NCI-H748 treated with DMSO at 0.1 percent for 48 hours (cell line): ENCODE results near the gene C16orf46.
A peak's percentile ranks its signal among the peaks of the same experiment; 100 is the strongest.
"Not testable (repeated sequence)": the region's sequence is repeated elsewhere in the genome, so short reads cannot be mapped to it uniquely, and the experiment has no call there.

ENCODE experiments used
- DNase-seq: peaks from one replicate; lab custom pipeline; 2025; lab: John Stamatoyannopoulos, UW

Gene C16orf46, protein sequence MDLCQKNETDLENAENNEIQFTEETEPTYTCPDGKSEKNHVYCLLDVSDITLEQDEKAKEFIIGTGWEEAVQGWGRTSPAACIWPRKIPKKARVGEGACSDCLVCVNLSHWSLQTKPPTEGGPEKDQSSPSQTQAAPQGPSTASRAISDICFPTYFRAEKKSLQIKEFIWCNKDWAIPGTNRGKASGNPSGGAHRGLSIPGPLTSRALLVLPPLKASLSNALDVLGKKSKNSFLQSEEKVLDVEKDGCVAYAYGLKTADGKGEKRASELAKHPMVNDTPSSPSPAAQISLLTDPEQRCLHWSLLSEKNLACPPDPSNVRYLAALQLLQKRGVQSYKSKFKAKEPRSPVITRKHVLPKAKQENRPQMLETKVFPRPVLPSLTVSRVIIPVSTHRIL

DNA sequence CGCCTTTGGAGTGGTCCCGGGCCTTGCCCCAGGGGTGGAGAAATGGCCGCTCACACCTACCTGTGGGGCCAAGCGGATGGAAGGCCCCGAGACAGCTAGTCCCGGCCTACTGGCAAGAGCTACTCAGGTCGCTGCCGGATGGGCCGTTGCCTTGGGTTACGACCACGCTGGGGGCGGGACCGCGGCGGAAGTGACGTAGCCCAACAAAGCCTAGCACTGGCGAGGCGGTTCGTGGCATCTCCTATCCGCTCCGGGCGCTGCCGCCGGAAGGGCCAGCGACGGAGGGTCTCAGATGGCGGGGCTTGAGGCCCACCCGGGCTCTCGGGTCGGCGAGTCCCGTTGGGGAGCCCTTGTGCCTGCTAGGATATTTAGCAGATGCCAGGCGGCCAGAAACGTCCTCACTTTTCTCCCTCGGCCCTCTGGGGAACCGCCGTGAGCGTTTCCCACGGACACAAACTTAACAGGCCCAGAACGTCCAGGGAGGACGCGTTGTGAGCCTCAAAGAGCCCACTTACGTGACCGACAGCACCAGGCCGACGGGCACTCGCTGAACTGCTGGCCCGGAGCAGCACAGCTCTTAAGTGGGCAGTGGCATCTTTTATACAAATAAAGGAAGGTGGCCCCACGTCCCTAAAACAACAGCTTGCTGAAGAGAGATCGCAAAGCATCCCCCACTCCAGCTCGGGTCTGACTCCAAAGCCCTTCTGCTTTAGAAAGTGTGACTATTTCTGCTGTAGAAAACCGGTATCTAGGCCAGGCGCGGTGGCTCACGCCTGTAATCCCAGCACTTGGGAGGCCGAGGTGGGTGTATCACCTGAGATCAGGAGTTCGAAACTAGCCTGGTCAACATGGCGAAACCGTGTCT is at the start of gene C16orf46:
TSS of gene C16orf46 (minus strand) at position 163 of the 865 bp plus-strand sequence. CDS start 13,283 bp downstream, outside the sequence.
- DNase-seq = peak; percentile 66

DNA sequence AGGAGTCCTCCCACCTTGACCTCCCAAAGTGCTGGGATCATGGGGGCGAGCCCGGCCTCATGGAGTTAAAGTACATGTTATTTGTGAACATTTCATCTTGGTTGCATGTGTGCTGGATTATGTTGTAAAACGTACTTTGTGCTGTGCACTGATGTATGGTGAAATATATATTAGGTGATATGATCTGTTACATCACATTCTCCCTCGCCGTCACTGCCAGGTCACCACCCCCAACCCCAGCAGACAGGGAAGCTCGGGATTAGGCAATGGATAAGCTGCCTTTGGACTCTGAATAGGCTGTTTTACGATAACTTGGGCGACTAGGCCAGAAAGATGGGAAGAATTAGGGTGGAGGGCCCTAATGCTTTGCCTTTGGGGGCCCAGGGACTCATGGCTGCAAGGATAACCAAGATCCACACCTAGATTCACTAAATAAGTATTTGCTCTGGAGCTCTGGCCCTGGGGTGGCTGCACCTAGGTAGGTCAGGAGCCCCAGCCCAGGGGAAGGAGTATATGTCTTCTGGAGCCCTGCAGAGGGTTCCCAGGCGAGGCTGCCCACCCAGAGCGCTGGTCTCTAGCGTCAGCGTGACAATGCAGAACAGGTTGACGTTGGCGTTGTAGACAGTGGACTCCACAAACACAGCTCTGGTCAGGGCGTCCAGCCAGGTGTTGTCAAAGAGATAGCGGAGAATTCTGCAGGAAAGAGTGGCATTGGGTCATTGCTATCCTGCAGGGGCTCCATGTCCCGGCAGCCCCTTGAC is 46.2 kb upstream of the C16orf46 start:
- DNase-seq = no peak

DNA sequence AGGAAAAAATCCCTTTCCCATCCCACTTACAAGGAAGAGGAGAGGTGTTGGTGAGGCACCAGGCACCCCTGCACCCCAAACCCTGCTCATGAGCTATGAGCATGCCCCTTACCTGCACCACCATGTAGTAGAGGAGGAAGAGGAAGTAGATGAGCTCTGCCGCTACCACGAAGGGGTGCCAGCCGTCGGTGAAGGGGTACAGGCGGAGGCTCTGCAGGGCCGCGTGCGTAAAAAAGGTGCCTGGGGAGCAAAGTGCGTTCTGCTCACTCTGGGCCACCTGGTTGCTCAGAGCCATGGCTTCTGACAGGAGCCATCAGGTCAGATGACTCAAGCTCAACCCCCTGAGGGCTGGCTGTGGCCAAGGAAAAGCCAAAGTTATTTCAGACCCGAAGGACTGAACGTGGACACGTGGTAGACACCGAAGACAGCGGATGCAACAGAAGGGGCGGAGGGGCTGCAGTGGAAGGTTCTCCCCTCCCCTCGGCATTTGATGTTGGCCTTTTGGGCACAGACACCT is 44.5 kb upstream of the C16orf46 start:
- DNase-seq = no peak

DNA sequence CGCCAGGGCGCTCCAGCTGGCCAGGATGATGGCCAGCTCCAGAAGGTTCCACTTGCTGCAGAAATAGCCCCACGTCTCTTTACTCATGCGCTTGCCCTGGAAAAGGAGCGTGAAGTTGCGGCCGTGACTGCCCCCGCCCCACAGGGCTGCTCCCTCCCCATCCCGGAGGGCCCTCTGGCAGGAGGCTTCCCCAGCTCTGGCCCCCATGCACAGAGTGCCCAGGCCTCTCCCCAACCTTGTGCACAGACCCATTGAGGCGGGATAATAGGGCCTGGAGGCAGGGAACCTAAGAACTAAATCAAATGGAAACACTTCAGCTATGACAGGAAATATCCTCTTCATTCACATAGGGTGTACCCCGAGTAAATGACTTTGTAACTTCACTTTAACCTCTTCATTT is 40.4 kb upstream of the C16orf46 start:
- no peak for DNase-seq

DNA sequence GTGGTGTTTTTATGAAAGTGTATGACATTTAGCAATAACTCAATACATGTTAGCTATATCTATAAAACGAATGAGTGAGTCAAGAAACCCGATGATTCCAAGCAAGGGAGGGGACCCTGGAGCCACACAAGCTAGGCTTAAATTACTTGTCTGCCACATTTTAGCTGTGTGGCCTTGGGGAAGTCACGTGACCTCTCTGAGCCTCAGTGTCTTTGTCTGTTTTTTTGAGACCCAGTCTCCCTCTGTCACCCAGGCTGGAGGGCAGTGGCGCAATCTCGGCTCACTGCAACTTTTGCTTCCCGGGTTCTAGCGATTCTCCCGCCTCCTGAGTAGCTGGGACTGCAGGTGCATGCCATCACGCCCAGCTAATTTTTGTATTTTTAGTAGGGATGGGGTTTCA is 39.2 kb upstream of the C16orf46 start:
- no peak for DNase-seq

DNA sequence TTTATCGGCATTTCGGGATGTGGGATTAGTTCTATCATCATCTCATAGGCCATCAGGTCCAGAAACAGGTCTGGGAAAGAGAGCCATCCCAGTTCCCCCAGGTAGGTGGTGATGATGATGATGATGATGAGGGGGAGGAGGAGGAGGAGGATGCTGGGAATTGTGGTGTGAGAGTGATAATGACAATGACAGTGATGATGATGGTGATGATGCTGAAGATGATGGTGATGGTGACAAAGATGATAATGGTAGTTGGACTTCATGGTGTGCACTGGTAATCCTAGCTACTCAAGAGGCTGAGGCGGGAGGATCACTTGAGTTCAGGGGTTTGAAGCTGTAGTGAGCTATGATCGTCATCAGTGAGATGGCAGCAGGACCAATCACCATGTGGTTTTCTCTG is 35.4 kb upstream of the C16orf46 start:
- no peak for DNase-seq

DNA sequence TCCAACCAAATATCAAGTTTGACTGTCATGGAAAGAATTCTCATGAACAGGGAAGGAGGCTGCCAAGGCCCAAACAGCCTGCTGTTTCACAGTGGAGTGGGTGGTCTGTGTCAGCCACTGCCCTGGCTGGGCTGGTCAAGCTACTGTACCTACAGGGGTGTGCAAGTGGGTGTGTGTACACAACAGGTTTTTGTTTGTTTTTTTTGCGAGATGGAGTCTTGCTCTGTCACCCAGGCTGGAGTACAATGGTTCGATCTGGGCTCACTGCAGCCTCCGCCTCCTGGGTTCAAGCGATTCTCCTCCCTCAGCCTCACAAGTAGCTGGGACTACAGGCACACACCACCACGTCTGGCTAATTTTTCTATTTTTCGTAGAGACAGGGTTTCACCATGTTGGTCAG is 32.2 kb upstream of the C16orf46 start:
- DNase-seq = not testable (repeated sequence)

DNA sequence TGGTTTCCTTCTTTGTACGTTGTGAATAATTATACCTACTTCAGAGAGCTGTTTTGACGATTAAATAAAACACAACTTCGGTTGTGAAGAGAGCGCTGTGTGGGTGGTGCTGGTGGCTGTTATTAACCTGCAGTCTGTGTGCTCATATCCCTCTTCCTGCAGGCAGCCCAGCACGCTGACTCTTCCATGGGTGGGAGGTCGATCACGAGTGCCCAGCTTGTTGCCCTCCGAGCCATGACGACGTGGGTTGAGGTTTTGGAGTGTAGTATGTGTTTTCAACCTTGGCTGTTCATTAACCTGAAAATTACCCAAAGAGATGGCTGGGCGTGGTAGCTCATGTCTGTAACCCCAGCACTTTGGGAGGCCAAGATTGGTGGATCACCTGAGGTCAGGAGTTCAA is 30.5 kb upstream of the C16orf46 start:
- DNase-seq = no peak

DNA sequence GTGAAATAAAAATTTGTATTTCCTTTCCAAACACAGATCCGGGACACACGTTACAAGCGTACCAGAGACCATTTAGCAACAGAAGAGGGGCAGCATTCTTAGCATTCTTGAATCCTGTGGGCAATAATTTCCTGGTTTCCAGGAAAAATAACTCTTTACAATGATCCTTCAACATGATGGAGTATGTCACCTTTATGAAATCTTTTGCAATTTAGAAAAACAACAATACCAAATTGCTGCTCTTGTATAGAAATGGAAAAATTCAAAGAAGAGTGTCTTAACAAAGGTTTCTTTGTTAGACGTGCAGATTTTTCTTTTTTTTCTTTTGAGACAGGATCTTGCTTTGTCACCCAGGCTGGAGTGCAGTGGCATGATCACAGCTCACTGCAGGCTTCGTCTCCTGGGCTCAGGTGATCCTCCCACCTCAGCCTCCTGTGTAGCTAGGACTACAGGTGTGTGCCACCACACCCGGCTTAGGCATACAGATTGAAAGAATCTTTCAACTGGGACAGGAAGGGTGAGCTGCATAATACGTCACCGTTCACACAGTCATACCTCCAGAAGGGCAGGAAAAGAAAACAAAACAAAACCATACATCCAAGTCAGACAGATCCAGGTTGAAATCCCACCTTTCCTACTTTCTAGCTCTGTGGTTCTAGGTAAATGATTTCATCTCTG is 29.9 kb upstream of the C16orf46 start:
- no peak for DNase-seq

DNA sequence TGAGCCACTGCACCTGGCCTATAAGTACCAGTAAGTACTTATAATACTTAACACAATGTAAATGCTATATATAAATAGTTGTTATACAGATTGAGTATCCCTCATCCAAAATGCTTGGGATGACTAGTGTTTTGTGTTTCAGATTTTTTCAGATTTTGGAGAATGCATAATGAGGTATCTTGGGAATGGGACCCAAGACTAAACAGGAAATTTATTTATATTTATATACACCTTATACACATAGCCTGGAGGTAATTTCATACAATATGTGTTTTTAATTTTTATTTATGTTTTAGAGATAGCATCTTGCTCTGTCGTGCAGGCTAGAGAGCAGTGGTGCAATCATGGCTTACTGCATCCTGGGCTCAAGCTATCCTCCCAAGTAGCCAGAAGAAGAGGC is 28.9 kb upstream of the C16orf46 start:
- DNase-seq = no peak

DNA sequence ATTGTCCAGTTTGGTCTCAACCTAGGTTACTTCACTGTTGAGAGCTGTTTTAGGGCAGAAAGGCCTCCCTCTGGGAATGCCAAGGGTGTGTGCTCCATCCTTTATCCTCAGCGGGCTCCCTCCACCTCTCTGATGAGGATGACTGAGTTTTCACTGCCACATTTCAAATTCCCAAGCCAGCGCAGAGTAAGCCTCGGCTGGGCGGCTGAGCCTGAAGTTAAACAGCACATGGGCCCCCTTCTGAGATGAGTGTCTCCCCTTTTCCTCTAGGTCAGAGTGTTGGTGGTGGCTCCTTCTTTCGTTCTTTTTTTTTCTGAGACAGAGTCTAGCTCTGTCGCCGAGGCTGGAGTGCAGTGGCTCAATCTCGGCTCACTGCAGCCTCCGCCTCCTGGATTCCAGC is 24.7 kb upstream of the C16orf46 start:
- no peak for DNase-seq

DNA sequence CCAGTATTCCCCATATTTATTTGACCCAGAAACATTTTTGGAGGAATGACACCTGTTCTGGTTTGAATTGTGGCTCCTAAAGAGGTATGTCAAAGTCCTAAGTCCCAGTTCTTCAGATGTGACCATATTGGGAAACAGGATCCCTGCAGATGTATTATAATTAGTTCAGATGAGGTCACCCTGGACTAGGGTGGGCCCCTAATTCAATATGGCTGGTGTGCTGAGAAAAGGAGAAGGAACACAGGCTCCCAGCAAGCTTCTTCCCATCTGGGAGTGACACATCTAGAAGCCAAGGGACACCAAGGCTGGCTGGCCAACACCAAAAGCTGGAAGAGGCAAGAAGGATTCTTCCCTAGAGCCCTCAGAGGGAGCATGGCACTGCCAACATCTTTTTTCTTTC is 22.9 kb upstream of the C16orf46 start:
- no peak for DNase-seq

DNA sequence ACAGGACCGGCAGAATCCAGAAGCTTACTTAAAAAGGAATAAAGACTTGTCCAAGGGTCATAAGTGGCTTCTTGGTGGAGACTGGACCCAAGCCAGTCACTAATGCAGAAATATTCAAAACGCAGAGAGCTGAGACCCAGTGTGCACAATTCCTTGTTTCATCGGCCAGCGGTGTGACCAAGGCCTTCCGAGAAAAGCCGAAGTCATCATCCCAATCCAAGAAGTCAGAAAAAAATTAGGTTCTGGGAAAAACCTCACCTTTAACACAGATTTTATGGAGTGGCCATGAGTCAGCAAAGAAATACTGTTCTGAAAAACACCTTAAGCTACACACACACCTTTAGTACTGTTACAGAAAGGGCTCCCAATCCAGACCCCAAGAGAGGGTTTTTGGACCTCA is 20.2 kb upstream of the C16orf46 start:
- no peak for DNase-seq

DNA sequence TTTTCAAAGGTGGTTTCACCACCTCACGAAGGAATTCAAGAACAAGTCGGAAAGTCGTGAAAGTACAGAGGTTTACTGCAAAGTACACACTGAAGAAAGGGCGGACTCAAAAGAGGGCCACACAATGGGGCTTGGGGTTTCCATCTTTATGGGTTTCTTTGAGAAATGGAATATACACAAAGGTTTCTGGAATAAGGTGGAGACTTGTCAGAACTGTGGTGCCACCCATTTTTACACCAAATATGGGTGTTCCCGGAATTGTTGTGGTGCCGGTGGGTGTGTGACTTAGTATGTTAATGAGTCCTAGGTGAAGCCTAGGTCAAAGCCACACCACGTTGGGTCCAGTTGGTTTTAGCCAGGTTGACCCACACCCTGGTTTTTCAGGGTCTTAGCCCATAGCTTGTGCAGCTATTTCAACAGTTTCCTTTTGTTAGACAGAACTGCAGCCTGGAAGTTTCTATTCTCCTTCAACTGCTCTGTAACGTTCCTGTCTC is 19.7 kb upstream of the C16orf46 start:
- no peak for DNase-seq

DNA sequence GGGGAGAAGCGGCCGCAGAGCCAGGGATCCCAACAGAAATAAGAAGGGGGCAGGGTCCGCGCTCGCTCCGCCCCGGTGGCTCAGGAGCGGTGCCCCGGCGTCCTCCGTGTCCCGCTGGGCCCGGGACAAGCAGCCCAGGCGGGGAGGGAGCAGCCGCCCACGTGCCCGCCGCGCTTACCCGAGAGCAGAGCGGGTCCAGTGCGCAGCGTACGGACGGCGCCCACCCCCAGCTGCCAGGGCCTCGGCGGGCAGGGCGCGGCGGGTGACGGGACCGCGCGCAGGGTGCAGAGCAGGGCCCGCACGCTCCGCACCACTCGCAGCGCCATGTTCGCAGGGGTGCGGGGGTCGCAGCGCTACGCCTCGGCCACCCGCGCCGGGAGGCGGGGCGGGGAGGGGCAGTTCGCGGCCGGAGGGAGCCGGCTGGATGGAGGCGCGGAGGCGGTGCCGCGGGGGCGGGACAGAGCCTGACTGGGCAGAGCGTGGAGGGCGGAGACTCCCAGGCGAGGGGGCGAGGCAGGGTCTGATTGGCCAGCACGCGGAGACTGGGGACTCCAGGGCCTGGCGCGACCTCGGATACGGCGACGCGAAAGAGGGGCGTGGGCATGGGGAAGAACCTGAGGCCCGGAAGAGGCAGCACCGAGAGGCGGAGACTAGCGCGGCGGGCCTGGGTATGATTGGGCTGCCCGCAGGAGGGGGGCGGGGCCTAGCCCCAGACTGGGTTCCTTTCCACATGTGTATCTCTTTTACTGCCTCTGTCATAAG is 19.1 kb upstream of the C16orf46 start, which contains the start of gene GCSH:
TSS of gene GCSH (minus strand) at position 443 of the 762 bp plus-strand sequence. CDS start at position 326, 117 bp downstream.
- DNase-seq = peak; percentile 85

DNA sequence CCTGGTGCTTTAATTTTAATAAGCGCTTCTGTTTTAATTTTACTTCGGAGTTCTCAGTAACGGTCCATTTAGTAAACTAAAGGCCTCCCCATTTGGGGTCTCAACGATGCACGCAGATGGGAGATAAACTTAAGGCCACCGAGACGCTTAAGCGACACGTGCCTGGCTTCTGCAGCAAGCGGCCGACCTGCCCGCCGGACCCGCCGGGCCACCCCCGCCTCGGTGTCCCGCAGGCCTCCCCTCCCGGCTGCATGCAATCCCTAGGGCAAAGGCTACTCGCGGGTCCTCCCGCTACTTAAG is 18.6 kb upstream of the C16orf46 start:
- DNase-seq = no peak

DNA sequence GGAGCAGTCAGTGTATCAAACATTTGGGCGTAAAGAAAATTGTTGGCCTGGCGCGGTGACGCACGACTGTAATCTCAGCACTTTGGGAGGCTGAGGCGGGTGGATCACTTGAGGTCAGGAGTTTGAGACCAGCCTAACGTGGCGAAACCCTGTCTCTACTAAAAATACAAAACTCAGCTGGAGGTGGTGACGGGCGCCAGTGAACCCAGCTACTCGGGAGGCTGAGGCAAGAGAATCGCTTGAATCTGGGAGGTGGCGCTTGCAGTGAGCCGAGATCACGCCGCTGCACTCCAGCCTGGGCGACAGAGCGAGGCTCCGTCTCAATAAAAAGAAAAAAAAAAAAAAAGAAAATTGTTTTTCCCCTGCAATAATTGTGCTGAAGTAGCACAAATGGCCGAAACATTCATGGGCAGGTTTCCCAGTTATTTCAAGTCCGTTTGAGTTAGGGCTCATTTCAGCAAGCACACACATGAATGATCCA is 17.8 kb upstream of the C16orf46 start:
- no peak for DNase-seq

DNA sequence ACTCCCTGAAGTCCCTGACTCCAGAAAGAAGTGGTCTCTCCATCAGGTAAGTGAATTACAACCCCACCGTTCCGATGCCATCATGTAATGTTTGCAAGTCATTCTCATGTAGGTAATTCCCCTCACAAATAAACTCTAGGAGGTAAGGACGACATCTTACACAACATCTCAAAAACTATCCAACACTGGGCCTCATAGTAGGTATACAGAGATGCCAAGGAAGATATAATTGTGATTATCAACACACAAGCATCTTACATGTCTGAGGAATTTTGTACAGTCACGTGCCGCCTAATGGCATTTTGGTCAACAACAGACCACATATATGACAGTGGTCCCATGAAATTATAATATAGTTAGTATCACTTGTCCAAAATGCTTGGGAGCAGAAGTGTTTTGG is 11.8 kb upstream of the C16orf46 start:
- no peak for DNase-seq

DNA sequence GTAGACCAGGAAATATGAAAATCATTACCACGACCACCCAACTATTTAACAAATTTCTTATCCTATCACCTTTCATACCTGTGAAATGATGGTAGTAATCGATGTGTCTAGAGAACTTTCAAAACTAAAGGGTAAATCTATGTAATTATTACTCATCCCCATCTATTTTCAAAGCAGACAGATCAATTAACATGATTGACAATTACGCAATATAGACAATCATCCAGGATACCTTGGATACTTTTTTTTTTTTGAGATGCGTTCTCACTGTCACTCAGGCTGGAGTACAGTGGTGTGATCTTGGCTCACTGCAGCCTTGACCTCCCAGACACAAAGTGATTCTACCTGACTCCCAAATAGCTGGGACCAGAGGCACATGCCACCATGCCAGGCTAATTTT is 4.0 kb upstream of the C16orf46 start:
- DNase-seq = no peak

DNA sequence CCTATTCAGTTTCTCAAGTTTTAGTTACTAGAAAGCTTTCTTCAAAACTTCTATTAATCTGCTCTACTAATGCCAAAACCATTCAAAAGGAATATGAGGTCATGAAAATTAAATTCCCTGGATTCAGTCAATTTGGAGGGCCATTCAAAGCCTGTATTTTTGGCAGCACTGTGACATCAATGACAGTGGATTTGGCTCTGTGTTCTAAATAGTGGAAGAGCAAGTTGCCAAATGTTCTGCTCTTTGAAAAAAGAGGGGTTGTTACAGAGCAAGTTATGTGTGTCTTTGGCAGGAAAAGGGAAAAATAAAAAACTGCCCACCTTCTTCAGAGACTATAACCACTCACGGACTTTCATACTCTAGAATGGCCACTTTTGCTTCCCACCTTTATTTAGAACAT is 3.2 kb upstream of the C16orf46 start:
- DNase-seq = no peak
